ENCODE results near the gene FOCAD.

FOCAD gene

GRCh38 chr9:20989923-20990341 lies 305.9 kb downstream of the FOCAD start:
- Mint-ChIP-seq H3K9me3 (ENCODE audit: low read depth) (no peaks in the 10 kb centered on the region), H3K4me3 (no peak overlapping the region), H3K27me3 (no peaks in the 10 kb centered on the region), H3K27ac (no peak overlapping the region), H3K4me1 (ENCODE audit: low read depth) (peaks cover 8% of the 10 kb centered on the region), H3K36me3 (peaks cover 29% of the 10 kb centered on the region)

GRCh38 chr9:20990867-20991266 lies 306.8 kb downstream of the FOCAD start:
- Mint-ChIP-seq H3K9me3 (ENCODE audit: low read depth) (no peaks in the 10 kb centered on the region), H3K4me1 (ENCODE audit: low read depth) (peaks cover 14% of the 10 kb centered on the region), H3K4me3 (no peak overlapping the region), H3K27ac (no peak overlapping the region), H3K27me3 (no peaks in the 10 kb centered on the region), H3K36me3 (peaks cover 31% of the 10 kb centered on the region)

DNA sequence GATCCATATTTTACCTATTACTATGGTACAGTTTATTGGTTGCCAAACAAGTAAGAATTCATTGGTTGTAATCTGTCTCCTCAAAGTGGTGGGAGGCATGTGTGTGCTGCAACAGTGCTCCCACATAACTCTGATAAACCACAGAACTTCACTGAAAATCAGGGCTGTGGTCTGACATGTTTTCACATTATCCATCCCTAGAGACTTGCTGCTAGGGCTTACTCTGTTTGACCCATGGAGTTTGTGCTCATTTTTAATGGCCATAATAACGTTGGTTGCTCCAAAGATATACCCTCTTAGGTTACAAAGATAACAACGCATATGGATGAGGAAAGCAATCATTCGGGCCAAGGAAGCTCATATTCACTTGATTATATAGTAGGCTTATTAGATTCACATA lies 310.4 kb downstream of the FOCAD start:
- H3K4me3 Mint-ChIP-seq, result no peak overlapping the region
- H3K36me3 Mint-ChIP-seq, result peaks cover 29% of the 10 kb centered on the region
- H3K4me1 Mint-ChIP-seq (ENCODE audit: low read depth), result peaks cover 41% of the 10 kb centered on the region

DNA sequence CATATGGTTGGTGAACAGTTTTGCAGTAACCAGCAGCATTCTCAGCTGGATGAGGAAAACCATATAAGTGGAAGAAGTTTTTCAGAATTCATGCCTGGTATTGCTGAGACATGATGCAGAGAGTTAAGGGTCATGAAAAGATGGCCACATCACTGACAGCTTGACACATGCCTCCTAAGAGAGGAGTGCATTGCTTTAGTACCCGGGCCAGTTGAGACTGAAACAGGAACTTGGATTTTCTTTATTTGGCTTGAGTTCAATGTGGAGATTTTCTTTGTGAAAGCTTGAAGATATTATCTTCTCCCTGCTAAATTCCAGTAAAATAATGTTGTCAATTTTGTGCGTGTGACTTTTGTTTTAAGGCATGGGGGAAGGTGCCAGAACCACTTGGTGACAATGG lies 311.6 kb downstream of the FOCAD start:
- no peaks in the 10 kb centered on the region for H3K27me3 Mint-ChIP-seq
- H3K27ac Mint-ChIP-seq, result peak overlapping the region; percentile 76
- peaks cover 42% of the 10 kb centered on the region for H3K4me1 Mint-ChIP-seq (ENCODE audit: low read depth)
- H3K4me3 Mint-ChIP-seq, result no peak overlapping the region
- H3K9me3 Mint-ChIP-seq (ENCODE audit: low read depth), result no peaks in the 10 kb centered on the region
- peaks cover 25% of the 10 kb centered on the region for H3K36me3 Mint-ChIP-seq

More for the DNA sequence above, 310.4 kb downstream of the FOCAD start:
- Mint-ChIP-seq H3K27ac (no peak overlapping the region), H3K9me3 (ENCODE audit: low read depth) (no peaks in the 10 kb centered on the region), H3K27me3 (no peaks in the 10 kb centered on the region)

DNA sequence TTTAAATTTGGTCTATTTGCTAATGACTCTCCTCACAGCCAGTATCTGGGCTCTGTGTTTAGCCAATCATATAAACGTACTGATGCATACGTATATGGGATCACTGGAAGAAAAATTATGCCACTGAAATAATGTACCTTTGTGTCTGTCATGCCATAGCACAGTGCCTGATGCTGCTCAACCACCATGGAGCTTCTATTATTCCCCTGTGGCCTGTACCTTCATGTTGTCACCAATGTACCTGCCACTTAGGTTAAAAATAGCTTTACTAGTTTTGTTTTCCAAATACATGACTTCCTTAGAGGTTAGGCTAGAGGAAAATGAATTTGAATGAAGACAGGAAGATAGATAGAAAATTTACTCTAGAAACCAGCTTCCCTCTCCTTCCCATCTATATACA lies 312.8 kb downstream of the FOCAD start:
- Mint-ChIP-seq H3K4me1 (ENCODE audit: low read depth) (peaks cover 52% of the 10 kb centered on the region), H3K27ac (peak overlapping the region; percentile 76), H3K27me3 (no peaks in the 10 kb centered on the region), H3K4me3 (peak overlapping the region; percentile 30), H3K36me3 (peaks cover 25% of the 10 kb centered on the region), H3K9me3 (ENCODE audit: low read depth) (peaks cover 4% of the 10 kb centered on the region)

DNA sequence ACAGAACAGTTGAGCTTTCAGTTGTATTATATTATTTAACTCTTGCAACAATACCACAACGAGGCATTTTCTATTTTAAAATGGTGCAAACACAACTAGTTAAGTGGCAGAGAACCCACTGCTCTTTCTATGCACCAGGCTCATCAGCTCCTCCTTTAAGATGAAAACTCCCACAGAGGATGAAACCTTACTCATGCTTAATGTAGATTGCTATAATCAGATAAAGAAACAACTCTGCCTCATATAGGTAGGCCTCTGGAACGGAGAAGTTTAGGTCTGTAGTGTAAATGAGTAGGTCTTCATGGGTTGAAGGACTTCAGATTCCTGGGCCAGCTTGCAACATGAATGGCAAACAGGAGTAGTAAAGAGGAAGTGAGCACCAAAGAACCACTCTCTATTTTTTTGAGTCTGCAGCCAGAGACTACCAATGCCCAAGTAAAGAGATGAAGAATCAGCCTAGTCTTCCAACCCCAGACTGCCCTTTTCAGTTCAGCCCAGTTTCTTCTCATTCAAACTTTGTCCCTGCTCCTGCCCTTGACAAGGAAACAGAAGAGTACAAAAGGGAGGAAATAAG lies 313.5 kb downstream of the FOCAD start:
- H3K27ac Mint-ChIP-seq, result peak overlapping the region; percentile 76
- peaks cover 11% of the 10 kb centered on the region for H3K9me3 Mint-ChIP-seq (ENCODE audit: low read depth)
- peaks cover 59% of the 10 kb centered on the region for H3K4me1 Mint-ChIP-seq (ENCODE audit: low read depth)
- H3K4me3 Mint-ChIP-seq, result no peak overlapping the region
- H3K36me3 Mint-ChIP-seq, result peaks cover 25% of the 10 kb centered on the region
- no peaks in the 10 kb centered on the region for H3K27me3 Mint-ChIP-seq

DNA sequence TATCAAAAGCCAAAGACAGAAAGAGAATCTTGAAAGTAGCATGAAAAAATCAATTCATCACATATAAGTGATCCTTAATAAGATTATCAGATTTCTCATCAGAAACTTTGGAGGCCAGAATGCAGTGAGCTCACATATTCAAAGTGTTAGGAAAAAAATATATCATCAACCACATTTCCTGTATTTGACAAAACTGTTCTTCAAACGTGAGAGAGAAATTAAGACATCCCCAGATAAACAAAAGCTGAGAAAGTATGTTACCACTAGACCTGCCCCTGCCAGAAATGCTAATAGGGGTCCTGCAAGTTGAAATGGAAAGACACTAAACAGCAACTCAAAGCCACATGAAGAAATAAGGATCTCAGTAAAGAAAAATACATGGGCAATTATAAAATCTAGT lies 317.5 kb downstream of the FOCAD start:
- H3K4me1 Mint-ChIP-seq (ENCODE audit: low read depth), result peaks cover 37% of the 10 kb centered on the region
- peak overlapping the region; percentile 61 for H3K27ac Mint-ChIP-seq
- H3K4me3 Mint-ChIP-seq, result peak overlapping the region; percentile 36
- peaks cover 11% of the 10 kb centered on the region for H3K9me3 Mint-ChIP-seq (ENCODE audit: low read depth)
- no peaks in the 10 kb centered on the region for H3K27me3 Mint-ChIP-seq
- peaks cover 37% of the 10 kb centered on the region for H3K36me3 Mint-ChIP-seq

- H3K27ac Mint-ChIP-seq, result peak overlapping the region; percentile 61
- H3K27me3 Mint-ChIP-seq, result no peaks in the 10 kb centered on the region
- peaks cover 32% of the 10 kb centered on the region for H3K4me1 Mint-ChIP-seq (ENCODE audit: low read depth)
- H3K9me3 Mint-ChIP-seq (ENCODE audit: low read depth), result peaks cover 11% of the 10 kb centered on the region
- H3K4me3 Mint-ChIP-seq, result peak overlapping the region; percentile 36
- peaks cover 40% of the 10 kb centered on the region for H3K36me3 Mint-ChIP-seq
Observed at GRCh38 chr9:21002040-21002439, 318.0 kb downstream of the FOCAD start.

- Mint-ChIP-seq H3K27me3 (no peaks in the 10 kb centered on the region), H3K4me3 (no peak overlapping the region), H3K36me3 (peaks cover 30% of the 10 kb centered on the region), H3K27ac (no peak overlapping the region), H3K4me1 (ENCODE audit: low read depth) (peaks cover 2% of the 10 kb centered on the region), H3K9me3 (ENCODE audit: low read depth) (no peaks in the 10 kb centered on the region)
Observed at GRCh38 chr9:21015129-21015815, 331.2 kb downstream of the FOCAD start.

GRCh38 chr9:21015995-21016394 lies 331.9 kb downstream of the FOCAD start:
- peak overlapping the region; percentile 7 for H3K27ac Mint-ChIP-seq
- H3K9me3 Mint-ChIP-seq (ENCODE audit: low read depth), result no peaks in the 10 kb centered on the region
- peaks cover 26% of the 10 kb centered on the region for H3K36me3 Mint-ChIP-seq
- H3K4me3 Mint-ChIP-seq, result no peak overlapping the region
- no peaks in the 10 kb centered on the region for H3K27me3 Mint-ChIP-seq
- peaks cover 4% of the 10 kb centered on the region for H3K4me1 Mint-ChIP-seq (ENCODE audit: low read depth)

- Mint-ChIP-seq H3K36me3 (peaks cover 28% of the 10 kb centered on the region), H3K4me1 (ENCODE audit: low read depth) (peaks cover 10% of the 10 kb centered on the region), H3K27ac (no peak overlapping the region), H3K9me3 (ENCODE audit: low read depth) (no peaks in the 10 kb centered on the region), H3K27me3 (no peaks in the 10 kb centered on the region), H3K4me3 (no peak overlapping the region)
Observed at GRCh38 chr9:21016701-21017491, 332.8 kb downstream of the FOCAD start.

DNA sequence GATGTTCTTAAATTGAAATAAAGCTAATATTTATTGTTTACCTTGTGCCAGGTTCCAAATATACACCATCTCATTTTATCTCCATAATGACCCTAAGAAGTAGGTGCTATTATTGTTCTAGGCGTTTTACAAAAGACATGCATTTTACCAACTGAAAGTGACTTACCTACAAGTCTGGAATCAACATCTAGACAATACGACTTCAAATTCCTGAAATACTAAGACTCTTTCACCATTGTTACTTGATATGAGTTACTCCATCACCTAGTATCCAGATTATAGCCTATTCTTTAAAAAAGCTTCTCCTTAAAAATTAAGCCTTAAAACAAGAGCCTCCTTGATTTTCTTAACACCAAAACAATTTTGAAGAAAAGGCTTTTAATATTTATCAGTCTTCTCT lies 334.1 kb downstream of the FOCAD start:
- H3K36me3 Mint-ChIP-seq, result peaks cover 30% of the 10 kb centered on the region
- peaks cover 15% of the 10 kb centered on the region for H3K4me1 Mint-ChIP-seq (ENCODE audit: low read depth)
- no peak overlapping the region for H3K4me3 Mint-ChIP-seq
- no peaks in the 10 kb centered on the region for H3K27me3 Mint-ChIP-seq
- no peak overlapping the region for H3K27ac Mint-ChIP-seq
- H3K9me3 Mint-ChIP-seq (ENCODE audit: low read depth), result peaks cover 4% of the 10 kb centered on the region

DNA sequence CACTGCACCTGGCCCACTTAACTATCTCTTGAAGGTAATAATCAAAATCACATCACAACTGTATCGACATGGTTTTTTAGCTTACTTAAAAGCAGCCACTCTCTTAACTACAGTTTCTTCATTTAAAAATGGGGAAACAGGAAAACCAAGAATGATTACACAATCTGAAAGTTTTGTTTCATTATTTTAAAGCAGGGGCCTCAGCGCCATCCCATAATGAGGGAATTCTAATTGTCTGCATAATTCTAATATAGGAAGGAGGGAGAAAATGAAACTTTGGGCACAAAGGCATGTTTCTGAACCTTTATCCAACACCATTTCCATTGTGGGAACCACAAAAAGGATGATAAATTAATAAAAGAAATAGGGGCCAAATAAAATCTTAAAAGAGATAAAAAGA lies 339.8 kb downstream of the FOCAD start:
- H3K27me3 Mint-ChIP-seq, result no peaks in the 10 kb centered on the region
- H3K27ac Mint-ChIP-seq, result no peak overlapping the region
- peaks cover 26% of the 10 kb centered on the region for H3K36me3 Mint-ChIP-seq
- no peak overlapping the region for H3K4me3 Mint-ChIP-seq
- H3K4me1 Mint-ChIP-seq (ENCODE audit: low read depth), result peaks cover 53% of the 10 kb centered on the region
- H3K9me3 Mint-ChIP-seq (ENCODE audit: low read depth), result peaks cover 4% of the 10 kb centered on the region

GRCh38 chr9:21027295-21027694 lies 343.2 kb downstream of the FOCAD start:
- peaks cover under 1% of the 10 kb centered on the region for H3K9me3 Mint-ChIP-seq (ENCODE audit: low read depth)
- H3K4me3 Mint-ChIP-seq, result no peak overlapping the region
- peaks cover 41% of the 10 kb centered on the region for H3K4me1 Mint-ChIP-seq (ENCODE audit: low read depth)
- peaks cover 17% of the 10 kb centered on the region for H3K36me3 Mint-ChIP-seq
- H3K27me3 Mint-ChIP-seq, result no peaks in the 10 kb centered on the region
- H3K27ac Mint-ChIP-seq, result no peak overlapping the region

DNA sequence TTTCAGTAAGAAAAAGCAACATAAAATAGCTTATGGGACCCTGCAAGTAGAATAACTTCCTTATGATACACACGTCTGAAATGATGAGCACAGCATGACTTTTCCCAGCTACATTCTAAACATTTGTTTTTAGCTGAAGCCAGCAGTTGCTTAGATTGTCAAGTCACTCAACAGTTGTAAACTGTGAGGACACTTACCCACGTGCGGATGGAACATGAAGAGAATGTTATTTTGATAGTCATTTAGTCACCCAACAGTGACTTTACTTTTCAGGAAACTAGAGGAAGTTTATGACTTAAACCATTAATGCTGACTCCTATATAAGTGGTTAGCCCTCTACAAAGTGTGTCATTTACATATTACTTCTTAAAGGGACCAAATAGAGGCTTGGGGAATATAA lies 344.4 kb downstream of the FOCAD start:
- no peaks in the 10 kb centered on the region for H3K9me3 Mint-ChIP-seq (ENCODE audit: low read depth)
- no peak overlapping the region for H3K27ac Mint-ChIP-seq
- H3K4me1 Mint-ChIP-seq (ENCODE audit: low read depth), result peaks cover 50% of the 10 kb centered on the region
- H3K27me3 Mint-ChIP-seq, result no peaks in the 10 kb centered on the region
- no peak overlapping the region for H3K4me3 Mint-ChIP-seq
- H3K36me3 Mint-ChIP-seq, result peaks cover 17% of the 10 kb centered on the region
